Stimulated activated CD4-positive, alpha-beta T cell treated with anti-CD3 and anti-CD28 coated beads, Interleukin-15, amount 100 ng/mL, for 48 hours (primary cell): ENCODE data around the gene GPR25.
"Not testable (repeated sequence)": the region's sequence is repeated elsewhere in the genome, so short reads cannot be mapped to it uniquely, and the experiment has no call there.

ENCODE experiments used
- DNase-seq, 2 donors: peaks; one replicate each; pipeline ENCODE4 v3.0.0-alpha.2; 2020; ENCODE audit warnings: low read depth in 2 of 2

The GPR25 gene

GRCh38 chr1:200911936-200912335 is 39.2 kb downstream of the GPR25 start:
- DNase-seq, result not testable (repeated sequence)

- no peak for DNase-seq
Measured at GRCh38 chr1:200912737-200913407, 40.1 kb downstream of the GPR25 start.

GRCh38 chr1:200916152-200916551 is 43.4 kb downstream of the GPR25 start:
- no peak for DNase-seq

GRCh38 chr1:200916681-200917080 is 43.9 kb downstream of the GPR25 start:
- no peak for DNase-seq

- DNase-seq, result no peak
Measured at GRCh38 chr1:200917291-200917817, 44.6 kb downstream of the GPR25 start.

GRCh38 chr1:200918006-200918405 is 45.2 kb downstream of the GPR25 start:
- DNase-seq, result no peak

GRCh38 chr1:200919386-200919785 is 46.6 kb downstream of the GPR25 start:
- no peak for DNase-seq

- no peak for DNase-seq
Measured at GRCh38 chr1:200921571-200922110, 48.9 kb downstream of the GPR25 start.

- no peak for DNase-seq
Measured at GRCh38 chr1:200922406-200922805, 49.6 kb downstream of the GPR25 start.

GRCh38 chr1:200923601-200924000 is 50.8 kb downstream of the GPR25 start:
- no peak for DNase-seq
